D721Med (cell line): ENCODE data around the gene ALG8.
"Not testable (repeated sequence)": the region's sequence is repeated elsewhere in the genome, so short reads cannot be mapped to it uniquely, and the experiment has no call there.

Experiments used
- DNase-seq: peaks from one replicate; pipeline ENCODE4 v3.0.0; 2011; ENCODE audit warnings: low spot score; ENCODE audit not compliant: insufficient read length
- FAIRE-seq: peaks from 2 replicates; lab custom pipeline; 2011; peaks lifted over from hg19 to GRCh38; lab: Jason Lieb, UNC
- TF ChIP-seq, protein P1 (sequence below): IDR thresholded peaks from 2 replicates; pipeline ENCODE4 v1.5.1; 2012; ENCODE audit warnings: mild to moderate bottlenecking, control low read depth; ENCODE audit not compliant: insufficient read depth; ENCODE audit errors: missing control alignments

ALG8 gene

GRCh38 chr11:78177216-78177615 lies 37.8 kb upstream of the ALG8 start:
- FAIRE-seq (no peak), DNase-seq (no peak)
- TF ChIP-seq, protein P1, sequence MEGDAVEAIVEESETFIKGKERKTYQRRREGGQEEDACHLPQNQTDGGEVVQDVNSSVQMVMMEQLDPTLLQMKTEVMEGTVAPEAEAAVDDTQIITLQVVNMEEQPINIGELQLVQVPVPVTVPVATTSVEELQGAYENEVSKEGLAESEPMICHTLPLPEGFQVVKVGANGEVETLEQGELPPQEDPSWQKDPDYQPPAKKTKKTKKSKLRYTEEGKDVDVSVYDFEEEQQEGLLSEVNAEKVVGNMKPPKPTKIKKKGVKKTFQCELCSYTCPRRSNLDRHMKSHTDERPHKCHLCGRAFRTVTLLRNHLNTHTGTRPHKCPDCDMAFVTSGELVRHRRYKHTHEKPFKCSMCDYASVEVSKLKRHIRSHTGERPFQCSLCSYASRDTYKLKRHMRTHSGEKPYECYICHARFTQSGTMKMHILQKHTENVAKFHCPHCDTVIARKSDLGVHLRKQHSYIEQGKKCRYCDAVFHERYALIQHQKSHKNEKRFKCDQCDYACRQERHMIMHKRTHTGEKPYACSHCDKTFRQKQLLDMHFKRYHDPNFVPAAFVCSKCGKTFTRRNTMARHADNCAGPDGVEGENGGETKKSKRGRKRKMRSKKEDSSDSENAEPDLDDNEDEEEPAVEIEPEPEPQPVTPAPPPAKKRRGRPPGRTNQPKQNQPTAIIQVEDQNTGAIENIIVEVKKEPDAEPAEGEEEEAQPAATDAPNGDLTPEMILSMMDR: no peak

GRCh38 chr11:78176605-78177141 lies 37.2 kb upstream of the ALG8 start:
- DNase-seq (no peak), FAIRE-seq (no peak)
- TF ChIP-seq, protein P1: no peak

GRCh38 chr11:78175862-78176261 lies 36.4 kb upstream of the ALG8 start:
- not testable (repeated sequence) for DNase-seq, FAIRE-seq

DNA sequence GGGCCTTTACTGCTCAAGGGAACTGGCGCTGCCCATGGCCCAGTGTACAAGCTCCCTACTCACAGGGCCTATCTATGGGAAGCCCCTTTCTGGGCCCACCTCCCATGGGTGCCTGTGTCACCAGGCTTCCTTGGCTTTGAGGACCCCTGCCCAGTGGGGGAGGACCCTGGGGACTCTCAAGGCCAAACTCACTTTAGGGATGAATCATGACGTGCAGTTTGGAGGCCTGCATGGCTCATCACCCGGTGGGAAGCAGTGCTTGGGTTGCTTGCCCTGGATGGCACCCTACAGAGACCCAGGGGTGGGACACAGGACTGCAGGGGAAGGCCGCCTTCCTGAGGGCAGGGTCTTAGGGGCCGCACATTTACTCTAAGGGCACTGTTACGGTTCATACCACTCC lies 32.5 kb upstream of the ALG8 start:
- FAIRE-seq (no peak), DNase-seq (no peak)
- TF ChIP-seq, protein P1: no peak

DNA sequence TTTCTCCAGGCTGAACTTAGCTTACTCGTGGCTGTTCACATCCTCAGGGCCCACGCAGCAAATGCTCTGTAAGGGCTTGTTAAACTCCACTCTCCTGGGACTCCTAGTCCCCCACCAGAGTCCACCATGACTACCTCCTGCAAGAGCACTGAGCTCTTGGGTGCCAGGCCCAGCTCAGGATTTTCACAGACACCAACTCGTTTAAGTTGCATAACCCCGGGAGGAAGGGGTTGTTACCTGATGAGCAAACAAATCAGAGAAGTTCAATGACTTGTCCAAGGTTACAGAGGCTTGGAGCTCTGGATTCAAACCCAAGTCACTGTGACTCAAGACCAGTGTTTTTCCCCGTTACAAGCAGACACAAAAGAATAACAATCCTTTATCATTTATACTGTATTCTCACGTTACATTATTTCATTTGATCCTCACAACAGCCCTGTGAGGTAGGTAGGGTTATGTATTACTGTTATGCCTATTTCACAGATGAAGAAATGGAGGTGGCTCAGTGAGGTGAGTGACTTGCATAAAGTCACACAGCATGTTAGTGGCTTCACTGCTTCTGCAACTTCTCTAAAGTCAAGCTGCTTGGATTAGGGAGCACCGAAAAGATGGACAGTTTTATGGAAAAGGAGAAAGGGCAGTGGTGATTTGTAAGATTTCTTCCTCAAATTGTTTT lies 31.6 kb upstream of the ALG8 start:
- FAIRE-seq (no peak), DNase-seq (no peak)
- TF ChIP-seq, protein P1: no peak

DNA sequence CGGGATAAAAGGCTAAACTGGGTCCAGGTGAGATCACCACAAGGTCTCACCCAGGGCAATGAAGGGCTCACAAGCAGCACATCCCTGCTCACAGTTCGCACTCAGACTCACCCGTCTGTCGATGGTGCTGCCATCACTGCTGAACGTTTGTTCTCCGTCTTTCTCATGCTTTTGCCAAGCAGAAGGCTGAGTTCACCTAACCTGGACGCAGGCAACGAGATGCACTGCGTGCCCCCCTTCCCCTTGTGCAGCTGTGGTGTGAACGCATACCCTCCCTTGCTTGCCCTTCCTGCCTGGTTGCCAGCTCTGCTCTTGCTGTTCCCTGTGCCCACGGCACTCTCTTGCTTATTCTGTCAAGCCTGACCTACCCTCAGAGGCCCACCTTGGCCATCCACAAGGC lies 31.0 kb upstream of the ALG8 start:
- DNase-seq: no peak
- TF ChIP-seq, protein P1: no peak
- FAIRE-seq: no peak

DNA sequence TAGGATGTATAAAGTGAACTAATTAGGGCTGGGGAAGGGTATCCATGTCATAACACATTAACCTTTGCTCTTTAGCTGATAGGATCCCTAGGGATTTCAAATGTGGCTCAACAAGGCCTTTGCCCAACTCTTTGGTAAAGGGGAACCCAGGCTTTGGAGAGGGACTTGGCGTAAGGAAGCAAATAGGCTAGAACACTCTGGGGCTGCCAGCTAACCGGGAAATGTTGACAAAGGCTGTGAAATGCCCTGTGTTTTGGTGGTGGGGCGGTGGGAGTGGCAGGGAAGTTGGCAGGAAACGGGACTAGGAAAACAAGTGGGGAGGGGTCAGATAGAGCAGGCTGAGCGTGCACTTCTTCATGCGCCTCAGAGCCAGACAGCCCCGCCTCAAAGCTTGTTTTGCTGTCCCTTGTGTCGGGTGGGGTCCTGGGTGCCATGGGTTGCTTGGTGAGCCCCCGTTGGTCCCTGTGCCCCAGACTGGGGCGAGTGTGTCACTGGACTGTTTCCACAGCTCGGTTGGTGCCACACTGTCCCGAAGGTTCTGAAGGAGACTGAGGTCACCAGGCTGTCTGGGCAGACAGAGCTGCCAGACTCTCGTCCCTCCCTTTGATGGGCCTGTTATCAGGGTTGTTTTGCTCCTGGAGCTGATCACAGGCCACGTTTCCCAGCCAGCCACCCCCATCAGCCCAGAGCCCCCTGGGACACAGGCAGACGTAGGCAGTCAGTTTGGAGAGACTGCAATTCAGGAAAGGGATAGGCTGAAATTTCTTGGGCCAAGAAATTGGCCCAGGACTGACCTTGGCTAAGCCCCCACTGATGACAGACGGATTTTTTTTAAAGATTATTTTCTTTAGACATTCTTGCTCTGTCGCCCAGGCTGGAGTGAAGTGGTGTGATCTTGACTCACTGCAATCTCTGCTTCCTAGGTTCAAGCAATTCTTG lies 29.4 kb upstream of the ALG8 start:
- no peak for DNase-seq

More for the DNA sequence above, 29.4 kb upstream of the ALG8 start:
- TF ChIP-seq, protein P1: no peak
- no peak for FAIRE-seq
